NCI-H1092 treated with DMSO at 0.1 percent for 48 hours (cell line): ENCODE data around the gene ATXN1.
"Not testable (repeated sequence)": the region's sequence is repeated elsewhere in the genome, so short reads cannot be mapped to it uniquely, and the experiment has no call there.

Experiments
- DNase-seq: peaks from one replicate; lab custom pipeline; 2025; lab: John Stamatoyannopoulos, UW

ATXN1 gene

DNA sequence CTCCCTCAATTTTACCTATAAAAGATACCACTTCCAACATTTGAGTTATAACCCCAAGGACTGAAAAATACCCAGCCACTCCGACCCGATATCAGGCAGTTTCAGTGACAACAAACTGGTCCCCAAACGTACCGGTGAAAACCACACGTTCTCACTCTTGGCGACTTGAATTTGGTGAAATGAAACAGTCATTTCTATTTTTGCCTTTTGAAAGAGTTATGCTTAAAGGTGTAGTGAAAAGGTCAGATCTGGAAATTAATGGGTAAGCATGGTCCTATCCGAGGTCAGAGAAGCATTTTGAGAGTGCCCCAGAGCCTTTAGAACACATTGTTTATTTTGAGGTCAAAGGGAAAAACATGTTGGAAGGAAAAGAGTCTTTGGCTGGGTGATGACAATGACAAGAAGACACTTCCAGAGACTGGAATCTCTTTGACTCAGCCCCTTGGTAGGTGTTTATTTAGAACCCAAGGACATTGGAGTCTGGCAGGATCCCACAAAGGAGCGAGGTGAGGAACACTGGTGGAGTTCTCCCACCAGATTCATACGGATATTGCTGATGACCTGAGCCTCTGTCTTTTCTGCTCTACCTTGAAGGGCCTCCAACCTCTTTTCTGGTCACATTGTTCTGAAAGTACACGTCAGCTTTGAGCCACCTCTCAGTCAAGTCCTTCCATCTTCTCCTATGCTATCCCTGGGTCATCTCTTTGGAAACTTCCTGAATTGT, 287.9 kb downstream of the ATXN1 start:
- DNase-seq: no peak

DNA sequence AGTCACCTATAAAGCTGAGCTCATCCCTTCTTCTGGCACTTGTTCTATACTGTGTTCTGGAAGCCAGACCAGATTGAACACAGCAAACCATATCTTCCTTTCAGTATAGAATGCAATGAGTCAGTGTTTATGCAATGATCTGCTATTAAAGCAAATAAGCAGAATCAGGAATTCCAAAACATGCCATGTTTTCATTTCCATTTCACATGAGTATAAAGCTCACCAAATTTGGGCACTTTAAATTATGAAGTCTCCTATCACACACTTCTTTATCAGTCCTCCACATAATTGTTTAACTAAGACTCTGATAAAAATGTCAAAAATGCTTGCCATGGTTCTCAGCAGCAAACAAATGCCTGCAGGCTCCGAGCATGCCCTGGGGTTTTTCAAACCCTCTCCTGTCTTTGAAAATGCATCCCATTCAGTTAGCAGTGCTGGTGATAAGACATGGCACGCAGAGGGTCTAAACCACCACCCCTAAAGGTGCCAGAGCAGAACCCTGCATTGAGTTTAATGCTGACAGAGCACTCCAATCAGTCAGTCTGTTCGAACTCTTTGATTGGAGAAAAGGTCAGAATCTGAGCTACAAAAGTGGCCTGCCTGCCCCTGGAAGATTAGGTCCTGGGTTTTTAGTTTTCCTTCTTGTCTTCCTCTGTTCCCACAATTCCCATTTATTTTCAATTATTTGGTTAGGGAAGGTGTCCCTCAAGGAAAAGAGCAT, 288.8 kb downstream of the ATXN1 start:
- no peak for DNase-seq

DNA sequence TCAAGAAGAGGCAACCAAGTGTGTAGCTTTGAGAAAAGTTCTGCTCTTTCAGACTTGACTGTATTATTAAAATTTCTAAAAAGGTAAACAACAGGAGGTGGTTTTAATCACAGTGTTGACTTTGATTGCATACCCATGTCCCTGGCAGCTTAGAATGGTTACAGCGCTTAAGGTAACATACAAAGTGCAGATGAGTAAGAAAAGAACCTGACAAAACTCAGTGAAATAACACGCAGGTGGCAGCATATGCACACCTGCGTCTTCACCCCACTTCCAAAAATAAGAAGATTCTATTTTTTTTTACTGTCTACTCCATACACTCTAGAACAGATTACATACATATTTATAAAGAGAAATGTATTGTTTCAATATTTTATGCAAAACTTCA, 289.4 kb downstream of the ATXN1 start:
- DNase-seq: no peak

DNA sequence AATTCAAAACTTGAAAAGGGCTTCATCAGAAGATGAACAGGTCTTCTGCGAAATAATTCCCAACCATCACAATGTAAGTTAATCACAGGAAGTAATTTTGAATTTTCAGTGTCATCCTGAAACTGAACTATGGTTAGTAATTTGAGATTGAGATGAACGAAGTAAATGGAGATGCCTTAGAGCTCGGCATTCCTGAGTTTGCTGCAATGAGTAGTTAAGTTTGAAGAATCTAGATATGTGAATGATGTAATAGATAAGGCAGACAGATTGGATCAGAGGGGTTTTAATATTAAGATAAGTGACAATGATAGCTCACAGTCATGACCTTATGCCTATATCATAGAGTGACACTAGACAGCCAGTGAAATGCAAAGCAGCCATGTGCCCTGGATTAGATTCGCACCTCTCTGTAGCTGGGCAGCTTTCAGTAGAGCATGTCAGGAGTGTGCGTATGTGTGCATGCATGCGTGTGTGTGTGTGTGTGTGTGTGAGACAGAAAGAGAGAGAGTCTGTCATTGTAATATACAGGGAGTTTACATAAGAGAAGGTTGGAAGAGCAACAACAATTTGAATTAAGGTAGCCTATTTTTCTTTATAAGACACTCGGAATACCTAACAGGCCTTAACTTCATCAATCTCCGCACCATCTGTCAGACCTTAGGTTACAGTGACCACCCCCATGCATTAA, 289.9 kb downstream of the ATXN1 start:
- no peak for DNase-seq

DNA sequence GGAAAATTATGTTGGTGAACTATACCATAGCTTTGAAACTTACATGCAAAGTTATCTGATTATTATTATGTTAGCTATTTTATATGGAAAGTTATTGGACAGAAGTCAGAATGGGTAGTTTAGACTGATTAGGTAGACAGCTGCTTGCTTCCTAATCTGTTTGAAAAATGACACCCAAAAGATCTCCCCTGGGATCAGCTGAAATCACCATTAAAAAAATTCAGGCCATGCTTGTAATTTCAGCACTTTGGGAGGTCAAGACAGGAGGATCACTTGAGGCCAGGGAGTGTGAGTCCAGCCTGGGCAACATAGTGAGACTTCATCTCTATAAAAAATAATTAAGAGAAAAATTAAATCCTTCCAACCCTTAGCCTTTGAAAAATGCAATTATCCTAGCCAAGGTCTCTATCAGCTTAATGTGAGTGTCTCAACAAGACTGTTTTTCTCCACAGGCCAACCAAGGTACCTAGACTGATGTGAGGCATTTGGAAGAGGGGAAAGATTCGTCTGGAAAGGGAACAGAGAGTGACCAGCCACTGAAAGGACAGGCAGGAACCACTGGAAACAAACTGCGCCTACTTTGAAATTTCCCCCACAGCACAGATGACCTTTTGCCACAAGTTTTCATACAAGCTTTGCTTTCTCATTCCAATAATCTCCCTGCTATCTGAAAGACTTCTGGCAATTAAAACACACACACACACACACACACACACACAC, 290.6 kb downstream of the ATXN1 start:
- no peak for DNase-seq

DNA sequence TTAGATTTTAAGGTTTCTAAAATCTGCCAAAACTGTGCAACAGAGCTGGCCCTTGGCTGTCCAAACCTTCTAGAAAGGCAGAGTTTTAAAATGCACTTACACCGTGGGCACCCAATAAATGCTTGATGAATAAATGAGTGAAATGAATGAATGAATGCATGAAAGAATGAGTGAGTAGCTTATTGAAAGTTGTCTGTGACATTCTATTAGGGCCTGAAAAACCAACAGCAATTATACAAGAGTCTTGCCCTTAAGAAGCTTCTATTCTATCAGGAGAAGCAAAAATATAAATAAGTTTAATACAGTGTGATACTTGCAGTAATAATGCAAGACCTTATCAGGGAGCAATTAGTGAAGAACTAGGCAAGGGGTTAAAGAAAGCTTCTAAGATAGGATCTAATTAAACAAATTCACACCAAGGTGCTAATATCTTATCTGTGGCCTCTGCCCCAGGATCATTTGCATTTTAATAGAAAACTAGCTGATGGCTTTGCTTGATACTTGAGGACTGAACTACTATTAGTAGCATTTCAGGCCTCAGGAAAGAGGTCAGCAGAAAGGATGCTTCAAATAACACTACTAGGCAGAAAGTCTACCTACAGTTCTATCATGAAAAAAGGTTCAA, 292.2 kb downstream of the ATXN1 start:
- no peak for DNase-seq

DNA sequence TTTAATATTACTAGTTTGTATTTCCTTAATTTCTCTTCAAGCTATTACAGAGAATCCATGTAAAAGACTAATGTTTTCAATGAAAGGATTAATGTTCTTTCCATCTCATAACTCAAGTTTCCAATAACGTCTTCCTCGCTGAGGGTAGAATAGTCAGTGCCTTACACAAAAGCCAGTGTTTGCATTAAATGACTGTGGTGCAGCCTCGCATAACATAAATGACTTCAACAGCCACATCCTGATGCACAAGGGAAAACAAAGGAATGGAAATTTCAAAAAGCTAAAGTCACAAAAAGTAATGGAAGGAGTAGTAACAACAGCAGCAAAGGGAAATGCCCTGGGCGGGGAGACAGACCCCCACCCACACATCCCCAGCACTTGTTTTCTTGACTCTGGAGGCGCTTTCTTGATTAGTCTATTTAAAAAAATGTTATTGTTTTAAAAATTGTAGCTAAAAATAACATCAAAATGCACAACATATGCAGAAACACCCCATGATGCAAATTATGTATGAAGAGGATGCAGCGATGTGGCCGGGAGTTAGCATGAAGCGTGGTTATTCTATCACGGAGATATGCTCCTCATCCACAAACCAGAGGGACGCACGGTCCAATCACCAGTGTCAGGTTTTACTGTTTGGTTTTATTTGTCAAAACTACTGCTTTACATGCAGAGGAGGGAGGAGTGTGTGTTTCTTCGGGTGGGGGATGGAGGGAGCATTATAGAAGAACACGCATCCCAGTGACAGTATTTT, 294.3 kb downstream of the ATXN1 start:
- DNase-seq: no peak

DNA sequence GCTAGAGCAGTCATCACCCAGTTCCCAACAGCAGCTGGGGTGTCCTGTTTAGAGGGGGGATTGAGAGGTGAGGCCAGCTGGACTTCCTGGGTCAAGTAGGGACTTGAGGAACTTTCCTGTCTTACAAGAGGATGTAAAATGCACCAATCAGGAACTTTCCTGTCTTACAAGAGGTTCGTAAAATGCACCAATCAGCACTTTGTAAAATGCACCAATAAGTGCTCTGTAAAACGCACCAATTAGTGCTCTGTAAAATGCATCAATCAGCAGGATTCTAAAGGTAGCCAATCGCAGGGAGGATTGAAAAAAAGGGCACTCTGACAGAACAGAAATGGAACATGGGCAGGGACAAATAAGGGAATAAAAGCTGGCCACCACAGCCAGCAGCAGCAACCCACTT, 297.2 kb downstream of the ATXN1 start:
- DNase-seq: no peak

DNA sequence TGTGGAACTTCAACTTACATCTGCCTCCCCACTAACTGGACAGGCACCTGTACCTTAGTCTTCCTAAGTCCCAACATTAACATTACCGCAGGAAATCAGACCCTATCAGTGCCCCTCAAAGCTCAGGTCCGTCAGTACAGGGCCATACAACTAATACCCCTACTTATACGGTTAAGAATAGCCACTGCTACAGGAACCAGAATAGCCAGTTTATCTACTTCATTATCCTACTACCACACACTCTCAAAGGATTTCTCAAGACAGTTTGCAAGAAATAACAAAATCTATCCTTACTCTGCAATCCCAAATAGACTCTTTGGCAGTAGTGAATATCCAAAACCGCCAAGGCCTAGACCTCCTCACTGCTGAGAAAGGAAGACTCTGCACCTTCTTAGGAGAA, 298.0 kb downstream of the ATXN1 start:
- DNase-seq: not testable (repeated sequence)

DNA sequence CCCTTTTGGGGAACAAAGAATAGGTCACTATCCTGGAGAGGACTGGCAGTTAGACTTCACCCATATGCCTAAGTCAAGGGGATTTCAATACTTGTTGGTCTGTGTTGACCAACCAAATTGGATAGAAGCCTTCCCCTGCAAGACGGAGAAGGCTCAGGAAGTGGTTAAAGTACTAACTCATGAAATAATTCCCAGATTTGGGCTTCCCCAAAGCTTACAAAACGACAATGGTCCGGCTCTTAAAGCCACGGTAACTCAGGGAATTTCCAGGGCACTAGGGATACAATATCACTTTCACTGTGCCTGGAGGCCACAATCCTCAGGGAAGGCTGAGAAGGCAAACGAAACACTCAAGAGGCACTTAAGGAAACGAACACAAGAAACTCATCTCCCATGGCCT, 299.8 kb downstream of the ATXN1 start:
- no peak for DNase-seq

DNA sequence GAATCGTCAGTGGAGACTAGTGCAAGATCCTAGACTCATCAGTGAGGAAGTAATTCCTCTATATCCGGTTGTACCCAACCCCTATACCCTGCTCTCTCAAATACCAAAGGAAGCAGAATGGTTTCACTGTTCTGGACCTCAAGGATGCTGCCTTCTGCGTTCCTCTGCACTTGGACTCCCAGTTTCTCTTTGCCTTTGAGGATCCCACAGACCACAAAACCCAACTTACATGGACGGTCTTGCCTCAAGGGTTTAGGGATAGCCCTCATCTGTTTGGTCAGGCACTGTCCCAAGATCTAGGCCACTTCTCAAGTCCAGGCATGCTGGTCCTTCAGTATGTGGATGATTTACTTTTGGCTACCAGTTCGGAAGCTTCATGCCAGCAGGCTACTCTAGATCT, 301.8 kb downstream of the ATXN1 start:
- not testable (repeated sequence) for DNase-seq

DNA sequence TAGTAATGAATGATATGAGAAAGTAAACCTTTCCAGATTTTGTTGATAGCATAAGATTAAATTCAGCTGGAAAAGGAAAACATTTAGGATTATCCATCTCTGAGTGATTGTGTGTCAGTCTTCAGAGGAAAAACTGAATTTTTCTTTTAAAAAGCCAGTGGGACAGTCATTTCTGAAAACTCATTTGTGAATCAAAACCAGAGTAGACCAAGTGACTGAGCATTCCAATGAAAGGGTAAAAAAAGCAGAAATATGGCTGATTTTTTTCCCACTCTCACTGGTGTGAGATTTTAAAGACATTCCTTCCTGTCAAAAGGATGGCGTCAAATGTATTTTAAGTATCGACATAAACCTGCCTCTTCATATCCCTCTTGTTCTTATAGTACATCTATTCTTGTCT, 308.9 kb downstream of the ATXN1 start:
- no peak for DNase-seq

DNA sequence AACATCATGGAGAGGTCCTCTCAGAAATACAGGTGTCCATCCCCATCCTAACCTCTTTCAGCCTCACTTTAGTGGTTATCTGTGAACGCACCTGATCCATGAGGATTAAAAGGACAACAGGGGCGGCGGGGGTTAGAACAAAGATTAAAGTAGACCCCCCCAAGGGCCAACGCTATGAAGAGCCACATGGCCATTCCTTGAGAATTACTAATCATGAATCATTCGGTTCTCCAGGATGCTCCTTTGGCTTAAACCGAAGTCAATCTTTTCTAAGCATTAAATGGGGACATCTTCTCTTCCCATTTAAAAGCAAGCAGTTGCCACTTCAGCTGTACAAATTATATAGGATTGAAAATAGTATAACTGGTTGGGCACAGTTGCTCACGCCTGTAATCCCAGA, 310.4 kb downstream of the ATXN1 start:
- DNase-seq: no peak

DNA sequence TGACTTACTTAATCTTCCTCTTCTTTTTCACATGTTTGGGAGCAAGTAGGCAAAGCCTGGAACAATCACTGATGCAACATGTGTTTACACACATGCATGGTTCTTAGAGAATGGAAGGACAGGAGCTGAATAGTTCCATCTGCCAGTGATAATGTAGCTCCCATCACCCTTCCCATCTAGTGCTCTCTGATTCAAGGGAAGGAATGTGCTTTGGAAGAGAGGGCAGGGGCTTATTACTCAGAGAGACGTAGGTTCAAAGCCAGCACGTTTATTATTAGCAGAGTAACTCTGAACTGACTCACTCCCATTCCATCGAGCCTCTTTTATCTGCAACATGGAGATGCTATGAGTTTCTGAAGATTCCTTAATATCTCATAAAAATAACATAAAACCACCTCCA, 311.0 kb downstream of the ATXN1 start:
- DNase-seq: no peak

DNA sequence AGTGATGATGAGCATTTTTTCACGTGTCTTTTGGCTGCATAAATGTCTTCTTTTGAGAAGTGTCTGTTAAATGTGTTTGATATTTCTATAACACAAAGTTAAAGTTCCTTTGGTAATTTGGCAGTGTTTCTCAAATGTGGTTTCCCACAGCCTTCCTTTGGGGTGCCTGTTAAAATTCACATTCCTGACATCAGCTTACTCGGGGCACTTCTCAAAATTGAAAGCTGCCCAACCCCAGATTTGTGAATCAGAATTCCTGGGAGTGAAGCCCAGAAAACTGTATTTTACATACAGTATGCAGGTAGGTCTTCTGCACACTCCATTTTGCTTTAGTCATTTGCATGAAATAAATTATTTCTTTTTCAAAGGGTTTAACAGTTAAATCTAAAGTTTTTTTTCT, 315.0 kb downstream of the ATXN1 start:
- DNase-seq: no peak

DNA sequence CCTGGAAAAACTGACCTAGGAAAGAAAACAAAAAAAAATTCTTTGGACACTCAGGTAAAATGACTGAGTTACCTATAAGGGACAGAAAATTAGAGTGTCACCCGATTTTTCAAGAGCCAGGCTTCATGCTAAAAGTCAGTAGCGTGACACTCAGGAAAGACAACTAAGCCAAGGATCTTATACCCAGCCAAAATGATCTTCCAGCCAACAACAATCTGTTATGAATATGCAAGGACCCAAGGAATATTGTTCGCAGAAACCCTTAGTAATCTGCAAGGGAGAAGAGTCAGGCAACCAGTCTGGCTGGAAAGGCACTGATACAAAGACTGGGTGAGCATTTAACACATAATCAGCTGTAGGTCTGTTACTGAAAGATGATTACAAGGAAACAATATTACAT, 319.2 kb downstream of the ATXN1 start:
- no peak for DNase-seq

DNA sequence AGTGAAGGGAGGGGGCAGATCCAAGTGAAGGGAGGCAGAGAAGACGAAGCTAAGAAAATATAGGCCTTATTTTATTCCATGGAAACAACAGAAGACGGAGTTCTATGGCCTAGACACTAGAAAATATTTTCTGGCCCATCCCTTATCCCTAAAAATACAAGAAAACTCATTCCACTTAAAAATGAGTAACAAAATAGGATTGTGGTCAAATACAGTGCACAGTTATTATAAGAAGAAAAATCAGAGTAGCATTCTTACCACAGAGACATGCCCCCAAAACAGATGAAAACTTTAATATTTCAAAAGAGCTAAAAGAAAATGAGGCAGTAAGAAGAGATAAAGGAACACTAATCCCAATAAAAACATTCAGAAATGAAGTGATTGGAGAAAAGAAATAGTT, 320.0 kb downstream of the ATXN1 start:
- no peak for DNase-seq

DNA sequence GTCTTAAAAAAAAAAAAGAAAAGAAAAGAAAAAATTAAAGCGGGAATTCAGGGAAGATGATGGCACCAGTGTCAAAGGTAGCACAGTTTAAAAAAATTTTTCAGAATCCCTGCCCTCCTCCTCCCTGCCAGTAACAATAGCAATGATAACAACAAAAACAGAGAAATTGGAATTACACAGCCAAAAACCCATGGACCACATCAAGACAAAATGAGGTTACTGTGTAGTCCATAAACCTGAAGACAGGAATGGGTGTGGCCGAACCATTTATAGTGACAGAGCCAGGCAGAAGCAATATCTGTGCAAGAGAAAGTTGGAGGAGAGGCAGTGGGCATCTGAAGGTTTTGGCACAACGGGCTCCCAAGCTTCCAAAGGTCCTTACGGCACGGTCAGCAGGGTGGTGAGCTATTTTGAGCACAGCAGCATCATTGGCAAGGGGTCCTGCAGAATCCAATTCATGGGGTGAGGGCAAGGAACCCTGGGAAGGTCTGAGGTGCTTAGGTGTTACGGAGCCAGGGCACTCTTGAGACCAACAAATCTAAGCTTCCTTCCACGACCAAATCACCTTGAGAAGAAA, 320.5 kb downstream of the ATXN1 start:
- no peak for DNase-seq

DNA sequence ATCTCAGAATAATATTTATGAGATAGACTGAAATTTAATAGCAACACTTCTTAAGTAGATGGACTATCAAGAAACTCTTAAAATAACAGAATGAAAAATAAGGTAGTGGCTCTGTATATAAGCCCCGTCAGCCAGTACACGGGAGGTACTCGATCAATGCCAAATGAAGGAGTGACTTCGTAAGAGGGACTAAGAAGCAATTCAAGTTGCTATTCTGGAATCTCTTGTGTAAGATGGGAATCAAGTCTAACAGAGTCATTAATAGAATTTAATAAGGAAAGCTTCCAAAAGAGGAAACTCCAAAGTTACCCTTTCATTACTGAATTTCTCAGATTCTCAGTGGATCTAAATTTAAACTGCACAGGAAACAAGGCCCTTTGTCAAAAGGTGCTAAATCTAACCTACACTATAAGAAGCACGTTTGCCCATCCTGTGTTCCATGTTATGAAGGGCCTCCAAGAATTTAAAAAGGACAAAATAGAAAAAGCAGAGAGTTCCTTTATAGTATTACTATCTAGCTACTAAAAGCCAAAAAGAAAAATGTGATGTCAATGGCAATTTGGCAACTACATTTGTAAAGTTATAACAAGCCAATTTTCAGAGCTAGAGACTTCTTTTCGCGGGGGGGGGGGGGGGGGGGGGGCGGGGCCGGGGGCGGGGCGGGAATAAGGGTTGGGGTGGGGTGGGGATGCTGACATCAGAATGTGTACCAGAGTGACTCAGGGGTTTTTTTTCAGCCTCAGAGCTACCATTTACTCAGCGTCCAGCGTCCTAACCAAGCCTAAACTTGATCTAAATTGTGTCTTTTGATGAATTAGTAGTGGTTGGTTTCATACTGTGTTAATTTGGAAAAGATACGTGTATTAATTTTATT, 322.3 kb downstream of the ATXN1 start:
- no peak for DNase-seq

DNA sequence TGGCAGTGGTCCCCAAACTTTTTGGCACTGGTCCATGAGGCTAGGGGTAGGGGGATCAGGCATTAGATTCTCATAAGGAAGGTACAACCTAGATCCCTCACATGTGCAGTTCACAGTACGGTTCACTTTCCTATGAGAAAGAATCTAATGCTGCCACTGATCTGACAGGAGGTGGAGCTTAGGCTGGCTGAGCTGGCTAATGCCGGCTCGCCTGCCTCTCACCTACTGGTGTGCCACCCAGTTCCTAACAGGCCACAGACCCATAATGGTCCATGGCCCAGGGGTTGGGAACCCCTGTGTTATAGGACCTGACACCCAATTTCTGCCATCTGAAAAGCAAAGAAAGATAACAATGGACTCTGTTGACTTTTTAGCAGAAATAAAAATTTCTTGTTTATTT, 323.3 kb downstream of the ATXN1 start:
- no peak for DNase-seq
